GM06990 (cell line): ENCODE measurements around the gene KCMF1.

Experiments
- DNase-seq: peaks from one replicate; pipeline ENCODE4 v3.0.0-alpha.2; 2011; ENCODE audit not compliant: insufficient read length; ENCODE audit errors: extremely low read depth
- H3K27me3 ChIP-seq: replicated peaks from 2 replicates; pipeline ENCODE4 v1.6.0; 2011; ENCODE audit warnings: low read length; ENCODE audit not compliant: control insufficient read depth, insufficient read depth
- H3K36me3 ChIP-seq: 2 replicates; pipeline ENCODE4 v1.5.1; 2011; ENCODE audit warnings: low read length; ENCODE audit not compliant: control insufficient read depth, insufficient read depth
- H3K4me3 ChIP-seq: replicated peaks from 2 replicates; pipeline ENCODE4 v1.5.1; 2011; ENCODE audit warnings: low read depth, mild to moderate bottlenecking, control low read depth, low read length
- CTCF ChIP-seq: IDR thresholded peaks from 2 replicates; pipeline ENCODE4 v1.5.1; 2011; ENCODE audit warnings: low read length, control low read depth, mild to moderate bottlenecking, inconsistent platforms; ENCODE audit not compliant: insufficient read depth, poor library complexity, severe bottlenecking

The KCMF1 gene

DNA sequence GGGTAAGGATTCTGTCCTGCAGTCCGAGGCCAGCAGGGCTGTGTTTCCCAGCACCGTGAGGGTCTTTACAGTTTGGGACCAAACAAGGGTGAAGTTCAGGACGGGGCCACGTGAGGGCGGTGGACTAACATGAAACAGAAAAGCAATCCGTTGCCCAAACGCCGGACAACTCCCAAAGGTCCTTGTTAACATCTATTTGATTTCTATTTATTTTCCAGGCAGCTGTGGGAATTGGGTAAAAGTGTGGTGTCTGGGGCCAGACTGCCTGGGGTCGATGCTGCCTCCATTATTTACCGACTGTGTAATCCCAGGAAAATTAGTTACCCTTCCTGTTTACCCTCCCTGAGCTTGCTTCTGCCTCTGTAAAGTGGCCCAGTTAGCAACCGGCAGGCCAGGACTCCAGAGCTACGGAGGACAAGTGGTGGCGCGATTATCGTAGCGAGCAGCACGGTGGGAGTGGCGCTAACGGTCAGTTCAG, 96.0 kb downstream of the KCMF1 start:
- DNase-seq: no peak
- Histone ChIP-seq H3K27me3 (no peaks in the 10 kb centered on the region), H3K36me3 (no peaks in the 10 kb centered on the region), H3K4me3 (no peak overlapping the region)
- peak; percentile 80 for TF ChIP-seq CTCF

DNA sequence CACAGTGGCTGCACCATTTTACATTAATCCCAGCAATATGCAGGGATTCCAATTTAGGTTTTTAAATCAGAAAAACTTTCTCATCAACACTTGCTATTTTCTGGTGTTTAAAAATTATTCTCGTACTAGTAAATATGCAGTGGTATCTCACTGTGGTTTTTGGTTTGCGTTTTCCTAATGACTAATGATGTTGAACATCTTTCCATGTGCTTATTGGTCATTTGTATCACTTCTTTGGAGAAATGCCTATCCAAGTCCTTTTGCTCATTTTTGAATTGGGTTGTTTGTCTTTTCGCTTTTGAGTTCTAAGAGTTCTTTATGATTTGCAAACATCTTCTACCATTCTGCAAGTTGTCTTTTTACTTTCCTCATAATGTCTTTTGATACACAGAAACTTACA, 100.1 kb downstream of the KCMF1 start:
- no peak overlapping the region for H3K4me3 ChIP-seq
- H3K27me3 ChIP-seq: no peaks in the 10 kb centered on the region
- no peaks in the 10 kb centered on the region for H3K36me3 ChIP-seq
- no peak for DNase-seq
- TF ChIP-seq CTCF: no peak

DNA sequence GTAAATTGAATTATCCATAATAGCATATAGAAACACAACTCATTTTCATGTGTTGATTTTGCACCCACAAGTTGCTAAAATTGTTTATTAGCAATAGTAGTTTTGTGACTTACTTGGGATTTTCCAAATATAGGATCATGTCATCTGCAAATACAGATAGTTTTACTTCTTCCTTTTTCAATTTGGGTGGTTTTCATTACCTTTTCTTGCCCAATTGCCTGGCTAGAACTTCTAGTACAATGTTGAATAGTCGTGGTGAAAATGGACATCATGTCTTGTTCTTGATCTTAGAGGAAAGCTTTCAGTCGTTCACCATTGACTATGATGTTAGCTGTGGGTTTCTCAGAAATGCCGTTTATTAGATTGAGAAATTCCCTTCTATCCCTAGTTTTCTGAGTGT, 102.1 kb downstream of the KCMF1 start:
- Histone ChIP-seq H3K27me3 (no peaks in the 10 kb centered on the region), H3K4me3 (no peak overlapping the region), H3K36me3 (no peaks in the 10 kb centered on the region)
- no peak for DNase-seq
- TF ChIP-seq CTCF: no peak

DNA sequence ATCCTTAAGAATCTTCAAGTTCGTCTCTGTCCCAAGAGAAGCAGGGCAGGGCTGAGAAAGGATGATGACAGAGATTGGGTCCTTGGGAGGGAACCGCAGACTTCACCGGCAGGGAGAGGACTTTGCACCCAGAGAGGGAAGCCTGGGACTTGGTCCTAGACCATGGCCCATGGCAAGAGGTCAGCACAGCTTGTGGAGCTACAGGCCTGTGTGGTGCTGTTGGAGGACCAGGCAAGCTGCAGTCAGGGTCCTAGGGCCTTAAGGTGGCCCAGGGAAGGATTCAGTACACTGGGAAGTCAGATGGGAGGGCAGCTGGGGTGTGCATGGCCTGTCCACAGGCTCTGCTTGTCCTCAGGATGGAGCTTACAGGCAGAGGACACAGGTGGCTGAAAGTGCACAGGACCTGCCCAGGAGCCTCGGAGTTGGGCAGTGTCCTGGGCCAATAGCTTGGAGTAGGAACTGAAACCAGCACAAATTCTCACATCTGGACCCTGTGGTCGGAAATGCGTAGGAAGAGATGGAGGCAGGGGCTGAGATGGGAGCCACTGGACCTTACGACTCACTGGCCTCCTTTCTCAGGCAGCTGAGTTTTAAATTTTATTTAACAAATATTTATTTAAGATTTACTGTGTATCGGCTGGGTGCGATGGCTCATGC, 105.8 kb downstream of the KCMF1 start:
- Histone ChIP-seq H3K36me3 (no peaks in the 10 kb centered on the region), H3K27me3 (no peaks in the 10 kb centered on the region), H3K4me3 (no peak overlapping the region)
- no peak for DNase-seq
- TF ChIP-seq CTCF: no peak

DNA sequence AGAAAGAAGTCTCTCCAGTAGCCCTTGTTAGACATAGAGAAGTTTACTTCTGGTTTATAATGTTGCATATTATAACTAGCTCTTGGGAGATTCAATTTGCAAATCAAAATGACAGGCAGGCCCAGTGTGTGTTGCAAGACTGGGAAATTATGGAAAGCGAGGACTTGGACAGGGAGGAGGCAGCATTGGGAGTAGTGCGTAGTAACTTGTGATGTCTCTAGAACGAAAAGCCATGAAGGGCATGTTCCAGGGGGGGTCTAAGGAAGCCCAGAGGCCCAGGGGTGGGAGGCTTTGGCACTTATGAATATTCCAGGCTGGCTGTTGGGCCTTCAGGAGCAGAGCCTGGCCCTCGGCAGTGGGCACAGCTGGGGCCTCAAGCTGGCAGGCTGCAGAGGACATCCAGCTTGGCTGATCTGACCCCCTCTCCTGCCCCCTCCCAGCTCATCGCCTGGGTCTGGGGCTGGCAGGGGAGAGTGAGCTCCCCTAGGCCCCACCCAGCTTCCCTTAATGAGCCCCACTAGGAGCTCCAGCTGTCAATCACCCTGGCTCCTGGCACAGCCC, 107.0 kb downstream of the KCMF1 start:
- Histone ChIP-seq H3K36me3 (no peaks in the 10 kb centered on the region), H3K4me3 (no peak overlapping the region), H3K27me3 (no peaks in the 10 kb centered on the region)
- no peak for TF ChIP-seq CTCF
- DNase-seq: no peak

DNA sequence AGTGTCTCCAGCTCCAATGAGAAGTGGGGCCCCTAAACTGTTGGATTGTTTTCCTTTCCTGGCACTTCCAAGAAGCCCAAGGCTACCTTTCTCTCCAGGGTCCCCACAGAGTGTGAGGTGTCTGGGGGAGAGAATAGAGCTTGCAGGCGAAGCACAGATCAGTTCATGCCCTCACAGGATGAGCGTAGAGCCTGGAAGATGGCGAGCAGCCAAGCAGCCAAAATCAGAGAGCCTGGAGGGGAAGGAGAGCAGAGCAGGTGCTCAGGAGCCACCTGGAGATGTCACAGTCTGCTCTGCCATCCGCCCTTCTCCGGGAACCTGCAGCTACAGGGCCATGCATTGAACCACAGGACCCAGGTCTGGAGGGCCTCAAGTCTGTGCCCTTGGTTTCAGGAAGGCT, 107.6 kb downstream of the KCMF1 start:
- Histone ChIP-seq H3K4me3 (no peak overlapping the region), H3K36me3 (no peaks in the 10 kb centered on the region), H3K27me3 (no peaks in the 10 kb centered on the region; the same call in 1 of the 2 replicates)
- DNase-seq: no peak
- TF ChIP-seq CTCF: no peak
